T-helper 2 cell treated with Interferon-gamma antibody and Interleukin-4, amounts not matched to agents 5 μg/mL and 100 μg/mL, for 36 hours (primary cell): Measurements from ENCODE around the gene C5orf58.

ENCODE experiments used
- DNase-seq: peaks from one replicate; pipeline ENCODE4 v3.0.0; 2021; ENCODE audit warnings: low spot score
- H3K27ac Mint-ChIP-seq: one replicate; pipeline ENCODE4 v1.8.0; 2021; ENCODE audit warnings: mild to moderate bottlenecking, mixed read lengths
- H3K27me3 Mint-ChIP-seq: one replicate; pipeline ENCODE4 v1.8.0; 2021; ENCODE audit warnings: low read depth, mixed read lengths
- H3K36me3 Mint-ChIP-seq: one replicate; pipeline ENCODE4 v1.8.0; 2021; ENCODE audit warnings: low read depth, mixed read lengths
- H3K4me1 Mint-ChIP-seq: one replicate; pipeline ENCODE4 v1.8.0; 2021; ENCODE audit warnings: low read depth, mixed read lengths
- H3K4me3 Mint-ChIP-seq: one replicate; pipeline ENCODE4 v1.8.0; 2022; ENCODE audit warnings: mild to moderate bottlenecking, moderate library complexity, mixed read lengths
- H3K9me3 Mint-ChIP-seq: one replicate; pipeline ENCODE4 v1.8.0; 2021; ENCODE audit warnings: mixed read lengths

The C5orf58 gene

DNA sequence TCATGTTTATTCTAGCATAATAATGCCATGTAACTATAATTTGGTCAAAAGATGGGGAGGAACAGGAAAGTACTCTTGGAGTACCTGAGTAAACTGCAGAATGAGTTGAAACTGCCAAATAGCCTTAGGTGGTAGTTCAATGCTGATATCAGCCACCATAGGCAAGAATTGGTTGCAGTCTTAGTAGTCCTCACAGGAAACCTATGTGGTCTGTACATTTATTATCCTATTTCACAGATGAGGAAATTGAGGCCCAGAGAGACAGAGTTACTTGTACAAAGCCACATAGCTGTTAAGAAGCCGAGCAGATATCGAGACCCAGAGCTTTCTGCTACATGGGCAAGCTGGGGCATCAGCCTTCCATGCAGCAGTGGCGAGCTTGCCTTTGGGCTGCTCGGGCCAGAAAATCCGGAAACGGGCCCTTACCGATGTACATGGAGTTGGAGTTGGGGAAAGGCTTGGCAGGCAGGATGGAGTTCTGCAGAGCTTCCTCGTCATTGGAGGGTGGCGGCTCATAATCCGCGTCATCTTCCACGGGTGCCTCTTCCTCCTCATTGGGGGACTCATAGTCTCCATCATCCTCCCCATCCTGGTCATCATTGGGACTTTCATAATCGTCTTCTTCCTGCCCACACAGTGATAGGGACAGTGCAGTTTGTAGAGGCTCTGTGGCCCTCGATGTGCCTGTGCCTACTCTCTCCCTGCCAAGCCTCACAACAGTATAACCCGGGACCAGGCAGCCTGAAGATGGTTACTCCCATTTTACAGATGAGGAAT, 37.7 kb downstream of the C5orf58 start:
- H3K9me3 Mint-ChIP-seq: no peaks in the 10 kb centered on the region
- peaks cover 80% of the 10 kb centered on the region for H3K4me1 Mint-ChIP-seq
- no peak for DNase-seq
- peaks cover 92% of the 10 kb centered on the region for H3K36me3 Mint-ChIP-seq
- no peaks in the 10 kb centered on the region for H3K27me3 Mint-ChIP-seq
- peak overlapping the region; percentile 62 for H3K27ac Mint-ChIP-seq
- peak overlapping the region; percentile 27 for H3K4me3 Mint-ChIP-seq

DNA sequence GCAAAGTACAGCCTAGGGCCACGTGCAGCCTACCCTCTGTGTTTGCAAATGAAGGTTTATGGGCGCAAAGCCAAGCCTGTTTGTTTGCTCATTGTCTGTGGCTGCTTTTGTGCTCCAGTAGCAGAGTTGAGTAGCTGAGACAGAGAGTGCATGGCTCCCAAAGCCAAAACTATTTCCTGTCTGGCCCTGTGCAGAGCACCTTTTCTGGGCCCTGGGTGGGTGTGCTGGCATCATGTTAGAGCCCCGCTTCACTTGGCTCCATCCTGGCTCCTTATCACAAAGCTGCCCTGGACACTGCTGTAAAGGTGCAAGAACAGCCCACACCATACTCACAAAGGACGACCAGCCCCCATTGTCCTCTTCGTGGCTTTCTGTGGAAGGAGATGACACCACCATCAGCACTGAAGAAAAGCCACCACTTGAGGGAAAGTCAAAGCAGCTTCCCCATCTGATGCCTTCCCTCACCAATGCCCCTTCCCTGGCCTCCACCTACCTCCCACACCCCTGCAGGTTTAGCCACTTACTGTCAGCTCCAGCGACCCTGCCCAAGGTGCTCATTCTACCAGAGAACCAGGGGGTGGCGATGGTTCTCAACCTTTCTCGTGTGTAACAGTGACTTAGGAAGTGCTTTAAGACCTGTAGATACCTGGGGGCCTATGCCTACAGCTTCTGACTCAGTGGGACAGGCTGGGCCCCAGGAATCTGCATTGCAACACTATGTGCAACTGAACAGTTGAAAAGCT, 41.4 kb downstream of the C5orf58 start:
- H3K27ac Mint-ChIP-seq: peak overlapping the region; percentile 89
- H3K4me3 Mint-ChIP-seq: peak overlapping the region; percentile 83
- no peaks in the 10 kb centered on the region for H3K27me3 Mint-ChIP-seq
- peak; percentile 66 for DNase-seq
- peaks cover 83% of the 10 kb centered on the region for H3K4me1 Mint-ChIP-seq
- H3K9me3 Mint-ChIP-seq: no peaks in the 10 kb centered on the region
- H3K36me3 Mint-ChIP-seq: peaks cover 84% of the 10 kb centered on the region

DNA sequence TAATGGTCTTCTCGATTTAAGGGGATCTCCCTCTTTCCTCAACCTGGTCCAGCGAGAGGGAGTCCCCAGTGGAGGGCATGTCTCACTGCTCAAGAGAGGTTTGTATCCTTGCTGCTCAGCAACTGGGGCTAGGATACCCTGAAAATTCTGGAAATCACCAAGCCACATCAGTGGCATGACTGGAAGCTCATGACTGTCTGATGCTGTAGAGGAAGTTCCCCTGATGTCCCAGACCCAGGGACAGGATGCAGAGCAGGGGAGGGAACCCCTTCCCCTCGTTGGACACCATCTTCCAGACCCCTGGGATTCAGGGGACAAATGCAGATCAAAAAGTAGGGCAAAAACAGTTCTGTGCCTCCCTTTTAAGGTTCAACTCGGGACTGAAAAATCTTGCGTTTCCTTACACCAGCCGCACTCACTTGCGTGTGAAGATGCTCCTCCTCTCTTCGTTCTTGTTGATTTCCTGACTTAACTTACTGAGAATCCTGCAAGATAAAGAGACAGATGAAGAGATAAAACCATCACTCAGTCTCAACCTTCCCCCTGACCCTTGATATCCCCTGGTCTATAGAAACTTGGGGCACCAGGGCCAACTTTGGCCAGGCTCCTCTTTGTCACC, 42.7 kb downstream of the C5orf58 start:
- H3K4me1 Mint-ChIP-seq: peaks cover 85% of the 10 kb centered on the region
- H3K36me3 Mint-ChIP-seq: peaks cover 86% of the 10 kb centered on the region
- no peaks in the 10 kb centered on the region for H3K9me3 Mint-ChIP-seq
- H3K27me3 Mint-ChIP-seq: no peaks in the 10 kb centered on the region
- H3K4me3 Mint-ChIP-seq: peak overlapping the region; percentile 83
- peak overlapping the region; percentile 90 for H3K27ac Mint-ChIP-seq
- DNase-seq: peak; percentile 45

DNA sequence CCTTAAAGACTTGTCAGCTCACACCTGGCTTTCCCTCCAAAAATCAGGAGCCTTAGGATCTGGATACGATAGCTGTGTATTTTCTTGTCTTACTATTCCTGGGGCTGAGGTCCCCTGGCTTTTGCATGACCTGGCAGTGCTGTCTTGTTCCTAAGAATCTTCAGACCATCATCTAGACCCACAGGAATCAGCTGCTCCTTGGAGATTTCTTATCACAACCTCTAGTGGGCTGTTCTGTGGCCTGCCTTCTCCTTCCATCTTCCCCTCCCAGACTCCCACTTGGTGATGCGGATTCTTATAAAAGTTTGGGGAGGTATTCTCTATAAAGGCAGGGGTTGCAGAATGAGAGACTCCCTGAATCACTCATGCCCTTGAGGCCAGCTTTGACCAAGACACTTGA, 43.4 kb downstream of the C5orf58 start:
- no peak for DNase-seq
- Mint-ChIP-seq H3K27me3 (no peaks in the 10 kb centered on the region), H3K4me3 (peak overlapping the region; percentile 83), H3K36me3 (peaks cover 83% of the 10 kb centered on the region), H3K9me3 (no peaks in the 10 kb centered on the region), H3K27ac (peak overlapping the region; percentile 90), H3K4me1 (peaks cover 83% of the 10 kb centered on the region)

DNA sequence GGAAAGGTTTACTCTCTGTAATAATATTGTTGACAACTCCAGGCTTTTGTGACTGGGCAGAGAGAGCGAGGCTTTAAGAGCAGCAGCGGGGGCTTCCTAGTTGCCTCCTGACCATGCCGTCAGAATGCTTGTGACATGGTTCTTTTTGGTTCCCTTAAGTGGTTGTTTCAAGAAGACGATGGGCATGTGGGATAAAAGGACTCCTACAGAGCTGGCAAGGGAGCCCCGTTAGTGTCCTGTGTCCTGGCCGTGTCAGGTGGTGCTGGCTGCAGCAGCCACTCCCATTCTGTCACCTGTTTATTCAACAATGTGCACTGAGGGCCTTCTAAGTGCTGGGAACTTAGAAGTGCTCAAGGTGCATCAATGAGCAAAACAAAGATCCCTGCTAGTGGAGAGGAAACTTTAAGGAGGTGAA, 45.1 kb downstream of the C5orf58 start:
- Mint-ChIP-seq H3K9me3 (no peaks in the 10 kb centered on the region), H3K27ac (peak overlapping the region; percentile 90), H3K27me3 (no peaks in the 10 kb centered on the region), H3K36me3 (peaks cover 82% of the 10 kb centered on the region), H3K4me1 (peaks cover 87% of the 10 kb centered on the region), H3K4me3 (peak overlapping the region; percentile 83)
- DNase-seq: no peak

DNA sequence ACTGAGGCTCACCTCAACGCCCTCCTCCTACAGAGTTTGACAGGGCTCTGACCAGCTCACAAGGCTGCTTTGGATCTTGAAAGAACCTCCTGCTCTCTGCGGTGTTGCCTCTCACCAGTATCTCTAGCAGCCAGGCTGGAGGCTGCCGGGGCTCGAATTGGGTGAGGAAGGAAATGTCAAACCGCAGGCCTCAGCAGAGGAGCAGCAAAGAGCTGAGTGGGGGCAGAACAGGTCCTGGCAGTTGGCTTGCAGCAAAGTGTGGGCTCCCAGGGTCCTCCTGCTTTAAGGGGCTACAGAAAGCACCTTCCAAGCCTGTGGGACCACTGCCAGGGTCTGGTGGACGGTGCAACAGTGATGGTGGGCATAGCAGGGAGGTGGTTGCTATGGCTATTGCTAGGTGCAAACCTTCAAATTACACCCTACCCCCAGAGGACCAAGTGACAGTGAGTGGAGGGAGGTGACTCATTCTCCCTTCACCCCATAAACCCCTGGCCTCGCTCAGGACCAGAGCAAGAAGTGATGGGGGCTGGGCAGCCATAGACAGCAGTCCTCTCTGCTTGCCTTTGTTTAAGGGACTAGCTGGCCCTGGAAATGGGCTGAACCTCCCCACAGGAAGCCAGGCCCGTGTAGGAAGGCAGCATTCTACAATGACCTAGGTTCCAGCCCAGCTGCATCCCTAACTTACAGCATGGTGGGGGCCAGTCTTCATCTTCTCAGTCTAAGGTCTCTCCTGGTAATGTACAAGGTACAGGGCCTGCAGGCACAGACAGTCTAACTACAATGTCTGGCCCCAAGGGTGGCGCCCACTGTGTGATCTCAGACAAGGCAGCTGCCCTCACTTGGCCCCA, 46.0 kb downstream of the C5orf58 start:
- Mint-ChIP-seq H3K4me1 (peaks cover 89% of the 10 kb centered on the region), H3K9me3 (no peaks in the 10 kb centered on the region), H3K27me3 (no peaks in the 10 kb centered on the region), H3K36me3 (peaks cover 83% of the 10 kb centered on the region), H3K4me3 (peak overlapping the region; percentile 87), H3K27ac (peak overlapping the region; percentile 99)
- peak; percentile 94 for DNase-seq

DNA sequence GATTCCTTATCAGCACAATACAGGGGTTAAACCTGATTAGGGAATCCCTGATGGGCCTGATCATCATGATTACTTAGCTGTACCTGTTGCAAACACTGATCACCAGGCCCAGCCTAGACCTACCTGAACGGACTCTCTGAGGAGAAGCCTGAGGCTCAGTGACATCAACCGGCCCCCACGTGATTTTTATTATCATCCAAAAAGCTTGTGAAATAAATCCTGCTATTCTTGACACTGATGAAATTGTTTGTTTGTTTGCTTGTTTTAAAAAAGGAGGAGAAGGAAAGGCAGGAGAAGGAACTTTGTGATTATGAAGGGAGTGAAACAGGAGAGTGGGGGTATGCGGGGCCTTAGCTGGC, 46.7 kb downstream of the C5orf58 start:
- Mint-ChIP-seq H3K9me3 (no peaks in the 10 kb centered on the region), H3K4me3 (peak overlapping the region; percentile 87), H3K27me3 (no peaks in the 10 kb centered on the region), H3K4me1 (peaks cover 89% of the 10 kb centered on the region), H3K27ac (peak overlapping the region; percentile 99), H3K36me3 (peaks cover 83% of the 10 kb centered on the region)
- no peak for DNase-seq

DNA sequence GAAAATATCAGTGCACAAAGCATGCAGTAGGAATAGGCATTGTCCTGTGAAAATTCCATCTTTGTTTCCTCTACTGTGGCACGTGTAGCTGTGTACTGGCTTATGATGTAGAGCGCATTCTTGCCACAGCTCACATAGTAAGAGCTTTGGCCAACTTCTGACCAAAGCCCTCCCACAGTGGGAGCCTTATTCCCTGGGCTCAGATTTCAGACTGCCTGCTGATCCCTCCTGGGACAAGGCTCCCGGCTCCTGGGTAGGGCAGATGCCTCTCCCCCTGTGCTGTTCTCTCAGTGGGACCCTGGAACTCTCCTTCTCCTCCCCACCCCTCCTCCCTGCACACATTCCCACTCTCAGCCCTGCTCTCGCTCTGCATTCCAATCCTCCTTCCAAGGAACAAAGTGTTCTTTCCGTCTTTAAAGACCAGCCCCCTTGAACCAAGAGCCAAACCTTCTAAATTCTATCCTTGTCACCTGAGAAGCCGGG, 47.3 kb downstream of the C5orf58 start:
- Mint-ChIP-seq H3K4me1 (peaks cover 90% of the 10 kb centered on the region), H3K36me3 (peaks cover 82% of the 10 kb centered on the region), H3K27me3 (no peaks in the 10 kb centered on the region), H3K27ac (peak overlapping the region; percentile 99), H3K9me3 (no peaks in the 10 kb centered on the region), H3K4me3 (peak overlapping the region; percentile 87)
- DNase-seq: no peak

DNA sequence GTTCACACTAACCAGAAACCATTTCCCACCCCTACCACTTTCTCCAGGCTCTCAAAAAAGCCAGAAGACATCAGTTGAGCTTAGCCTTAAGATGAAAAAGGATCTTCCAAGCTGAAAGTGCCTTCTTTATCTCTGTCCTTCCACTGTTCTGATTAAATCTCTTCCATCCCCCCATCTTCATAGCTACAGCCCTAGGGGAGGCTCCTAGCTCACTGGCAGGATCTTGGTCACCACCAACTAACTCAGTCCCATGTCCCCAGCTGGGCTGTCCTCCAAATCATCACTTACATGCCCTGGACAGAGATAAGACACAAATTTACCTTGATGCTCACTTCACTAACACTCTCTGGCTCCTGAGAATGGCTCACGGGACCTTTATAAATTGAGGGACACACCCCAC, 50.5 kb downstream of the C5orf58 start:
- Mint-ChIP-seq H3K4me1 (peaks cover 92% of the 10 kb centered on the region), H3K4me3 (peak overlapping the region; percentile 60), H3K36me3 (peaks cover 85% of the 10 kb centered on the region), H3K9me3 (no peaks in the 10 kb centered on the region), H3K27ac (peak overlapping the region; percentile 78), H3K27me3 (no peaks in the 10 kb centered on the region)
- DNase-seq: no peak

DNA sequence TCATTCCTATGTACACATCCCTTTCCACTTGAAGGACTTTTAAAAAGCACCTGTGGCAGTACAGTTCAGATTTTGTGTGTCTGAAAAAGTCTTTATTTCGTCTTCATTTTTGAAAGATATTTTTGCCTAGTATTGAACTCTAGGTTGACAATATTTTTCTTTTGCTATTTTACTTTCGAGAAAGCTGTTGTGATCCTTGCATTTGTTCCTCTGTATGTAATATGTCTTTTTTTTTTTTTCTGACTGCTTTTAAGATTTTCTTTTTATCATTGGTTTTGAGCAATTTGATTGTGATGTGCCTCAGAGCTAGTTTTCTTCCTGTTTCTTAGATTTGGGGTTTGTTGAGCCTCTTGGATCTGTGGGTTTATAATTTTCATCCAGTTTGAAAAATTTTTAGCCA, 51.4 kb downstream of the C5orf58 start:
- Mint-ChIP-seq H3K4me3 (peak overlapping the region; percentile 42), H3K4me1 (peaks cover 93% of the 10 kb centered on the region), H3K9me3 (no peaks in the 10 kb centered on the region), H3K27ac (peak overlapping the region; percentile 21), H3K36me3 (peaks cover 93% of the 10 kb centered on the region), H3K27me3 (no peaks in the 10 kb centered on the region)
- no peak for DNase-seq

DNA sequence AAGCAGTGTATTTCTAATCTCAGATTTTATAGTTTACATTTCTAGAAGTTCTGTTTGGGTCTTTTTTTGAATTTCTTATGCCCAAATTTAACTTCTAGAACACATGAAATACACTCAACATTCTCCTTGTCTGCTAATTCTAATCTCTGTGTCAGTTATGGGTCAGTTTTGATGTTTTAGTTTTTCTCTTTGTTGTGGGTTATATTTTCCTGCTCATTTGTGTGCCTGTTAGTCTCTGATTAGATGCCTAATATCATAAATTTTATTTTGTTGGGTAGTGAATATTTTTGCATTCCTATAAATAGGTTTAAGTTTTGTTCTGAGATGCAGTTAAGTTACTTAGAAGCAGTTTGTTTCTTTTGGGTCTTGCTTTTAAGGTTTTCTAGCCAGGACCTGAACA, 52.4 kb downstream of the C5orf58 start:
- H3K27me3 Mint-ChIP-seq: no peaks in the 10 kb centered on the region
- peak overlapping the region; percentile 63 for H3K27ac Mint-ChIP-seq
- peak overlapping the region; percentile 42 for H3K4me3 Mint-ChIP-seq
- H3K4me1 Mint-ChIP-seq: peaks cover 93% of the 10 kb centered on the region
- no peaks in the 10 kb centered on the region for H3K9me3 Mint-ChIP-seq
- DNase-seq: no peak
- peaks cover 93% of the 10 kb centered on the region for H3K36me3 Mint-ChIP-seq

DNA sequence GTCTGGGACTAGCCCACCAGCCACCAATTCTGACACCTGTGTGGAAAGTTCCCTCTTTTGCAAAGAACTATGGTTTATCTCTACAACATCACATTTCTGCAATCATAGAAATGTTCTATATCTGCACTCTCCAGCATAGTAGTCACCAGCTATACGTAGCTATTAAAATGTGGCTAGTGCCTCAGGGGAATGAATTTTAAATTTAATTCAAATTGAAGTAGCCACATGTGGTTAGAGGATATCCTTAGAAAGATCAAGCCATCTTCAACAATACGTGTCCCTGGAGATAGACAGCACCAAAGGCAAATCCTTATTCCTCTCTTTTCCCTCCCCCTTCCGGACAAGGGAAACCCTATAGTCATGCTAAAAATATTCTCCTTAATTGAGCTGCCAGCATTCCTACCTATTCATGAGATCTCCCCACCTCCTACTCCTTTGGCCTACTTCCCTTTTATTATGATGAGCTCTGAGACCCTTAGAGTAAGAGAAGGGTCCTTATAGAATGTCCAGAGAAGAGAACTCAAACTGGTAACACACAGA, 53.7 kb downstream of the C5orf58 start:
- peaks cover 96% of the 10 kb centered on the region for H3K4me1 Mint-ChIP-seq
- peak overlapping the region; percentile 44 for H3K27ac Mint-ChIP-seq
- peaks cover 97% of the 10 kb centered on the region for H3K36me3 Mint-ChIP-seq
- no peaks in the 10 kb centered on the region for H3K27me3 Mint-ChIP-seq
- H3K9me3 Mint-ChIP-seq: no peaks in the 10 kb centered on the region
- DNase-seq: no peak
- peak overlapping the region; percentile 46 for H3K4me3 Mint-ChIP-seq

DNA sequence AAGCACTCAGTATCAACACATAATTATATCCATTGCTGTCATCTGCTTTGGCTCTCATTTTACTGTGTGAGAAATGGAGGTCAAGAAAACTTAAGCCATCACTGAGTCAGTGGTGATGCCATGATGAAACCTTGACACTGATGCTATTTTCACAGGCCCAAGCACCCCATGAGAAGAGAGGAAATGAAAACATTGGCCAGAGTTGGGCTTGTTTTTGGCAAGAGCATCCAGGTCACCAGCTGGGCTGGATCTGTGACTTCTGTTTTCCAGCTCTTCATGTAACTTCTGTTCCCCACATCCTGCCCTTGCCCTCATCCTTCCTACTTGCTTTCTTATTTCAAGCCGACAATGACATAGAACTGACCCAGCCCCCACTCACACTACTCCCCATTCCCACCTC, 54.7 kb downstream of the C5orf58 start:
- H3K4me1 Mint-ChIP-seq: peaks cover 96% of the 10 kb centered on the region
- H3K9me3 Mint-ChIP-seq: no peaks in the 10 kb centered on the region
- peak overlapping the region; percentile 80 for H3K27ac Mint-ChIP-seq
- no peak for DNase-seq
- peaks cover 98% of the 10 kb centered on the region for H3K36me3 Mint-ChIP-seq
- peak overlapping the region; percentile 62 for H3K4me3 Mint-ChIP-seq
- no peaks in the 10 kb centered on the region for H3K27me3 Mint-ChIP-seq
